D341Med (cell line): ENCODE results near the gene EBF4.

Experiments
- DNase-seq: peaks from one replicate; pipeline ENCODE4 v3.0.0; 2012; ENCODE audit warnings: low spot score

Gene EBF4, protein sequence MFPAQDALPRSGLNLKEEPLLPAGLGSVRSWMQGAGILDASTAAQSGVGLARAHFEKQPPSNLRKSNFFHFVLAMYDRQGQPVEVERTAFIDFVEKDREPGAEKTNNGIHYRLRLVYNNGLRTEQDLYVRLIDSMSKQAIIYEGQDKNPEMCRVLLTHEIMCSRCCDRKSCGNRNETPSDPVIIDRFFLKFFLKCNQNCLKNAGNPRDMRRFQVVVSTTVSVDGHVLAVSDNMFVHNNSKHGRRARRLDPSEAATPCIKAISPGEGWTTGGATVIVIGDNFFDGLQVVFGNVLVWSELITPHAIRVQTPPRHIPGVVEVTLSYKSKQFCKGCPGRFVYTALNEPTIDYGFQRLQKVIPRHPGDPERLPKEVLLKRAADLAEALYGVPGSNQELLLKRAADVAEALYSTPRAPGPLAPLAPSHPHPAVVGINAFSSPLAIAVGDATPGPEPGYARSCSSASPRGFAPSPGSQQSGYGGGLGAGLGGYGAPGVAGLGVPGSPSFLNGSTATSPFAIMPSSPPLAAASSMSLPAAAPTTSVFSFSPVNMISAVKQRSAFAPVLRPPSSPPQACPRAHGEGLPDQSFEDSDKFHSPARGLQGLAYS

GRCh38 chr20:2692036-2692885, at the start of gene EBF4:
Gene EBF4, plus strand, starts transcription at chr20:2692780. Its CDS starts 866 bp downstream, at chr20:2693646.
- peak; percentile 87 for DNase-seq

DNA sequence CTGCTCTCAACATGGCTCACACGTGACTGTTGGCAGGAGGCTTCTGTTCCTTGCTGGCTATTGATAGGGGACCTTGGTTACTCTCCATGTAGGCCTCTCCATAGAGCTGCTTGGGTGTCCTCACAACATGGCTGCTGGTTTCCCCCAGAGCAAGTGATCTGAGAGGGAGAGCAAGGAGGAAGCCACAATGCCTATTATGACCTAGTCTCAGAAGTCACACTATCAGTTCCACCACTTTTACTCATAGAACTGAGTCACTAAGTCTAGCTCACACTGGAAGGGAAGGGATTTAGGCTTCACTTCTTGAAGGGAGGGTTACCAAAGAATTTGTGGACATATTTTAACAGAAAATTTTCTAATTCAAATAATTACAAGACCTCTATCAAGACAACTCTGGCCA, 48.9 kb upstream of the EBF4 start:
- no peak for DNase-seq

GRCh38 chr20:2651772-2652723, 40.5 kb upstream of the EBF4 start, which contains the start of gene NOP56:
Gene NOP56, plus strand, starts transcription at chr20:2652632. Its CDS starts 29 bp downstream, at chr20:2652661.
- peak; percentile 97 for DNase-seq

DNA sequence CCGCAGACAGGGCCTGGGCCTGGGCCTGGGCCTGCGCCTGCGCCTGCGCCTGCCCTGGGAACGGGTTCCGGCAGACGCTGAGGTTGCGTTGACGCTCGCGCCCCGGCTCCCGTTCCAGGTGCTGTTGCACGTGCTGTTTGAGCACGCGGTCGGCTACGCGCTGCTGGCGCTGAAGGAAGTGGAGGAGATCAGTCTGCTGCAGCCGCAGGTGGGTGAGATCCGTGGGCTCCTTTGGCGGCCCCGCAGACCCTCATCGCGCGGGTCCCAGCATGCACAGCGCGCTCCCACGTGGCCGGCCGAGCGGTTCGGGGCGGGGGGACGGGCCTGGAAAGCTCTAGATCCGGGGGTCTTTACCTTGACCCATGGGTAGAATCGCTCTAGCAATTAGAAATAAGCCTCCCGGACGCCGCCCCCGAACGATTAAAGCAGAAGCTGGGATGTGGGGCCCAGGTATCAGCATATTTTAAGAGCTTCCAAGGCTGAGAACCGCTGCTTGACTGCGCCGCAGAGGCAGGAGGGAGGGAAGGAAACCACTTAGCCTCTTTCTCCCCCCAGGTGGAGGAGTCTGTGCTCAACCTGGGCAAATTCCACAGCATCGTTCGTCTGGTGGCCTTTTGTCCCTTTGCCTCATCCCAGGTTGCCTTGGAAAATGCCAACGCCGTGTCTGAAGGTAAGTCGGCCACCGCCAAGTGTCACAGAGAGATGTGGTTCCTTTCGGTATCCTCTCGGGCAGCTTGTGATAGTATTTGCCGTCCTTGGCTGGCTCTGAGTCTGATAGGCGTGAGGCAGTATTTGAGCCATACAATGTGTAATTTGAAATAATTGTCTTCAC, 39.6 kb upstream of the EBF4 start:
- DNase-seq: peak; percentile 82

DNA sequence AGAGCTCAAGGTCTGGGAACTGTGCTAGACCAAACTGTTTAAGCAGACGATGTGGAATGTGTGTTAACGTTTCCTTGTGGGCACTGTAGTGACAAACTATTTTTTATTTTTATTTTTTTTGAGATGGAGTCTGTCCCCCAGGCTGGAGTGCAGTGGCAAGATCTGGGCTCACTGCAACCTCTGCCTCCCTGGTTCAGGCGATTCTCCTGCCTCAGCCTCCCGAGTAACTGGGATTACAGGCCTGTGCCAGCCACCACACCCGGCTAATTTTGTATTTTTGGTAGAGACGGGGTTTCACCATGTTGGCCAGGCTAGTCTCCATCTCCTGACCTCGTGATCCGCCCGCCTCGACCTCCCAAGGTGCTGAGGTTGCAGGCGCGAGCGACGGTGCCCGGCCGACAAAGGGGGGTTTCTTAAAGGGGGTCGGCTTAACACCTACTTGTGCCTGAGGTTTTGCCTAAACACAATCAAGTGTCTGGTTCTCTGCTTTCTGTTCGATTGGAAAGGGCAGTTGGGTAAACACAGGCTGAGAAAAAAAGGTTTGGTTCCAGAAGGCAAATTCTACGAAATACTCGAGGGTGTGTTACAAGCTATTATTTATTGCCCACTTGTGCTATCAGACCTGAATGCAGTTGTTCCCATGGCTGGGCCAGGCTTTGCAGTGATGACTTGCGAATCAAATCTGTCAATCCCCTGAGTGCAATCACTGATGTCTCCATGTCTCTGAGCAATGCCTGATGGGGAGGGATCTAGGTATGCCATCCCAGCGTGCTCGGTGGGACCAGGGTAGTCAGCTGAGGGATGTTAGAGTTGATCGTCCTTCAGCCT, 38.8 kb upstream of the EBF4 start:
- DNase-seq: no peak

DNA sequence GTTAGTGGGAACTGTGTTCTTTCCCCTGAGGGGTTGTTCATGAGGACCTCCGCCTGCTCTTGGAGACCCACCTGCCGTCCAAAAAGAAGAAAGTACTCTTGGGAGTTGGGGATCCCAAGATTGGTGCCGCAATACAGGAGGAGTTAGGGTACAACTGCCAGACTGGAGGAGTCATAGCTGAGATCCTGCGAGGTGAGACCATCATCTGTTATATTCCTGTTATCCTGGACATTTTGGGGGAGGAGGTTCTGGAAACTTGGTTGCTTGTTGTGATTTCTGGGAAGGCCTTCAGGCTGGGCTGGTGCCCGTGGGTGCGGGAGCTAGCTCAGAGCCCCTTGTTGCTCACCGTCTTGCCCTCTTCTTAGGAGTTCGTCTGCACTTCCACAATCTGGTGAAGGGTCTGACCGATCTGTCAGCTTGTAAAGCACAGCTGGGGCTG, 38.2 kb upstream of the EBF4 start:
- no peak for DNase-seq

DNA sequence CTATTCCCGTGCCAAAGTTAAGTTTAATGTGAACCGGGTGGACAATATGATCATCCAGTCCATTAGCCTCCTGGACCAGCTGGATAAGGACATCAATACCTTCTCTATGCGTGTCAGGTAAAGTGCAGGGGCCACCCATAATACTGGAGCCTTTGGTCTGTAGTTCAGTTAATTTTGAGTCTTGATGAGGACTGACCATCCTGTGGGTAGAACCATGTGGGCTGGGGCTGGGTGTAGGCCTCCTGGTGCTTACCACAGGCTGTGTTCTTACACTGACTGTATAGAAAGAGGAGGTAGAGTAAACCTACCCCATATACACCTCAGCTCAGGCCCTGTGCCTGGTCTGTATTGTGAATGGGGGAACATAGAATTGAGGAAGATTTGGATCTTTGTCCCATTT, 37.7 kb upstream of the EBF4 start:
- no peak for DNase-seq

- no peak for DNase-seq
These were observed 37.1 kb upstream of the EBF4 start for GRCh38 chr20:2655331-2656116.

GRCh38 chr20:2656471-2657117, 36.0 kb upstream of the EBF4 start:
- DNase-seq: no peak

DNA sequence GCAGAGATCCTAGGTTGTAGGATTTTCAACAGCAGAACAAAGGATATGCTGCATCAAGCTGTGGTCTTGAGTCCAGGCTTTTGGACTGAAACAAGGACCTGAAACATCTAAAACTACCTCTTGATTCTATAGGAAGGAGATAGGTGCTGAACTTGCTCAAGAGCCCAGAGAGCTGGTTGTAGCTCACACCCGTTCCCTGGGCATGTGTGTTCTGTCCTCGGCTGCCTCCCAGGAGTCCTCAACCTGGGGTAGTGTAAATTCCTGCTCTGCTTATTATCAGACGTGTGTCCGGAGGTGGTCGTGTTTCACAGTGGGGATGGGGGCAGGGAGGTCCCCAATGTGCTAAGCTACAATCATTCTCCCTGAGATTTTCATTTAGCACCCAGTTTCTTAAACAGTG, 35.3 kb upstream of the EBF4 start:
- DNase-seq: no peak

DNA sequence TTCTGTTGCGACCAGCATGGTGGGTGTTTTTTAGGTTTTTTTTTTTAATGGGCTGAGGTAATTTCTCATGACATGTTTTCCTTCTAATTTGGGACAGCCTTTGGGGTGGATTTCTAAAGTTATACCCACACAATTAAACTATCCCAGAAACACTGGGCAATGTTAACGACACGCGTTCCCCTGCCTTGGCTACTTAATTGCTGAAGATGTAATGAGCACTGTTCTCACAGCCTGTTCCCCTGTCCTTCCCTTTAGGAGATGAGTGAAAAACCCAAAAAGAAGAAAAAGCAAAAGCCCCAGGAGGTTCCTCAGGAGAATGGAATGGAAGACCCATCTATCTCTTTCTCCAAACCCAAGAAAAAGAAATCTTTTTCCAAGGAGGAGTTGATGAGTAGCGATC, 34.9 kb upstream of the EBF4 start:
- no peak for DNase-seq

DNA sequence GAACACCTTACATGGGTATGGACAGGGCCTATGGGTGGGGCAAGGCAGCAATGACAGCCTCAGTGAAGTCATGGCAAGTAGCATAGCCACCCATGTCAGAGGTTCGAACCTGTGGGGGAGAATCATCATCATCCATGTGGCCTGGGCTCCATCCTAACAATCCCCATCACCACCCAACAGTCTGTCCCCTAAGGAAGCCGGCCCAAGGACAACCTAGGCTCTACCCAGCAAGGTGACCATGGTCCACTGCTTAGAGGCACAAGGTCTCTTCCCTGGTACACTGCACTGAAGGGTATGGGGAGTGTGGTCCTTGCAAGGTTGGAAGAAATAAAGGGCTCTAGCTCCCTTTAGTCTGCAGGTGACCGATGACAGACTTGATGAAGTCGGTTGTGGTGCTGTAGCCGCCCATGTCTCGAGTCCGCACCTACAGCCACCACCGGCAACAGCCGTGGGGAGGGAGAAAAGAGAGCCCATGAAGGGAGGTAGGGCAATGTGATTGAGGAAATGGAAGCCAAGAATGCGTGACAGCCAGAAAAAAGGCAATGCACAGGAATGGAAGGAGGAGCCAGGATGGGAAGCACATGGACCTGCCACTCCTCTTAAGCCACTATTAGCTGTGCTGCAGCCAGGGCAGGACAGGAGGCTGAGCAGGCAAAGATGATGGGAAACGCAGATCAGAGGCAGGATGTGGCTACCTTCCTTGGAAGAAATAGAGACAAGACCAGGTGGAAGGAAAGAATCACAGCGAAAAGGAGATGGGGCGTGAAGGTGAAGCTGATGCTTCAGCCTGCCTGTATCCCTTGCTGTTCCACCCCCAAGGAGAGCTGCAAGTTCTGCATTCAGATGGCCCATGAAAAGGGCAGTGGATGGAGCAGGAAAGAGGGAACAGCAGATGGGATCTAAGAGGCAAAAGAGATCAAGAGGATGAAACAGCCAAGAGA, 33.9 kb upstream of the EBF4 start:
- no peak for DNase-seq

DNA sequence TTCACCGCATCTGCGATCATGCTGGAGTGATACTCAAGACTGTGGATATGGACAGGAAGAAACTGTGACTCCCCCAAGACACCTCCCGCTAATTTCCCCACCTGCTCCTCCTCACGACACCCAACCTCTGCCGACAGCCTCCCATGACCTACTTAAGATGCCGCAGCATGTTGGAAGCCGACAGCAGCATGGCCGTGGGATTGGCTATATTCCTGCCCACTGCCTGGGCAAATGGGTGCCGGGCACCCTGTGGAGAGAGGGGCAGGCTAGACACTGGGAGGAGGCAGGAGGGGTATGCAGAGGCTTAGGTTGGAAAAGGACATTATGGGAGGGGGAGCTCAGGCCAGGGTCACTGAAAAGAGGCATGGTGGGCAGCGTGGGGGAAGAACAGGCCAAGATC, 33.0 kb upstream of the EBF4 start:
- no peak for DNase-seq

- no peak for DNase-seq
These were observed 29.2 kb upstream of the EBF4 start for GRCh38 chr20:2663364-2663886.

DNA sequence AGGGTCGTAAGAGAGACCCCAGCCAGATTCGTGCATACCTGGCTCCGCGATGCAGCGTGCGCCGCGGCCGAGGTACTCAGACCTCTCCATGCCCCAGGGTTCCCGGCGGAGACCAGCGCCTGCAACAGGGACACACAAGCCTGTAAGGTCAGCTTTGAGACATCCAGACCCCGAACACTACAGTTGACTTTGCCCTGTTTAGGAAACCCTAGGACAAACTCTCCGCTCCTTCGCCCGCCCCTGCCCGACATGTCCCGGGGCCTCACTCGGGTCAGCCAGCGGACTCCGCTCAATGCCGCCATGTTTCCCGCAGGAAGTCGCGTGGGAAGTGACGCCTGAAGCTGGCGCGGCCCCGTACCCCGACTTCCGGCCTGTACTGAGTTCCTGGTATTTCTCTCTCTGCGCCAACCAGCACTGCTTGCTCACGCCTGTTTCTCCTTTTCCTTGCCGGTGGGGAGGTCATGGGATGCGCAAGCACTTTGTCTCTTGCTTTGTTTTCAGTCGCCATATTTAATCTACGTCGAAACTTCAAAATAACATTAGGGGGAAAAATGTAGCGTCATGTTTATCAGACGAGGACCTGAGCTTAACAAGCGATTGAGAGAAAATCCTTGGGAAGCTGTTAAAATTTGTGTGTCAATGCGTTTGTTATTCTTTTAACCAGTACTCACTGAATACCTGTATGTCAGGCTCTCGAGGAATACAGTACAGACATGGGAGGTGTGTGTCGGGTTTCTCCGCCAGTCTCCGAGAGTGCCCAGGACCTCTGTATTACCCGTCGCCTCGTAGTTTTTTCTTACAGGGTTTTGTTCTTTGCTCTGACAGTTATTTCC, 28.5 kb upstream of the EBF4 start, which contains the start of gene IDH3B:
TSS of gene IDH3B (minus strand) at position 330 of the 833 bp plus-strand sequence. CDS start at position 302, 28 bp downstream.
- peak; percentile 93 for DNase-seq

- no peak for DNase-seq
These were observed 20.6 kb upstream of the EBF4 start for GRCh38 chr20:2671977-2672376.
